ENCODE measurements around the gene LRP4.

The LRP4 gene

GRCh38 chr11:46855167-46855566 is 63.2 kb downstream of the LRP4 start:
- in situ Hi-C loops (cut with MboI; ENCODE audit: low sequenced_read_pairs): no loop called here

- in situ Hi-C loops (cut with MboI; ENCODE audit: low sequenced_read_pairs): no loop called here
These were observed 67.4 kb downstream of the LRP4 start for GRCh38 chr11:46850829-46851380.

GRCh38 chr11:46849631-46850030 is 68.7 kb downstream of the LRP4 start:
- in situ Hi-C loops (cut with MboI; ENCODE audit: low sequenced_read_pairs): no loop called here

GRCh38 chr11:46846510-46846830 is 71.9 kb downstream of the LRP4 start:
- in situ Hi-C loops (cut with MboI; ENCODE audit: low sequenced_read_pairs): no loop called here

- in situ Hi-C loops (cut with MboI; ENCODE audit: low sequenced_read_pairs): no loop called here
These were observed 72.4 kb downstream of the LRP4 start, which contains the start of gene CKAP5 for GRCh38 chr11:46845740-46846509. Gene CKAP5 (minus strand): TSS chr11:46846280. CDS start chr11:46821231, 25,049 bp downstream.

- in situ Hi-C loops (cut with MboI; ENCODE audit: low sequenced_read_pairs): no loop called here
These were observed 73.0 kb downstream of the LRP4 start for GRCh38 chr11:46845440-46845739.

GRCh38 chr11:46840116-46840515 is 78.2 kb downstream of the LRP4 start:
- in situ Hi-C loops (cut with MboI; ENCODE audit: low sequenced_read_pairs): no loop called here

GRCh38 chr11:46838501-46838900 is 79.8 kb downstream of the LRP4 start:
- in situ Hi-C loops (cut with MboI; ENCODE audit: low sequenced_read_pairs): no loop called here

- in situ Hi-C loops (cut with MboI; ENCODE audit: low sequenced_read_pairs): no loop called here
These were observed 80.5 kb downstream of the LRP4 start for GRCh38 chr11:46837860-46838259.

- in situ Hi-C loops (cut with MboI; ENCODE audit: low sequenced_read_pairs): no loop called here
These were observed 81.5 kb downstream of the LRP4 start for GRCh38 chr11:46836870-46837269.

- in situ Hi-C loops (cut with MboI; ENCODE audit: low sequenced_read_pairs): no loop called here
These were observed 81.9 kb downstream of the LRP4 start for GRCh38 chr11:46836431-46836830.

- in situ Hi-C loops (cut with MboI; ENCODE audit: low sequenced_read_pairs): no loop called here
These were observed 82.5 kb downstream of the LRP4 start for GRCh38 chr11:46835897-46836296.

GRCh38 chr11:46834821-46835220 is 83.5 kb downstream of the LRP4 start:
- in situ Hi-C loops (cut with MboI; ENCODE audit: low sequenced_read_pairs): no loop called here

GRCh38 chr11:46832511-46833214 is 85.7 kb downstream of the LRP4 start:
- in situ Hi-C loops (cut with MboI; ENCODE audit: low sequenced_read_pairs): no loop called here

GRCh38 chr11:46827995-46828394 is 90.4 kb downstream of the LRP4 start:
- in situ Hi-C loops (cut with MboI; ENCODE audit: low sequenced_read_pairs): no loop called here

- in situ Hi-C loops (cut with MboI; ENCODE audit: low sequenced_read_pairs): no loop called here
These were observed 91.9 kb downstream of the LRP4 start for GRCh38 chr11:46826310-46827044.

- in situ Hi-C loops (cut with MboI; ENCODE audit: low sequenced_read_pairs): no loop called here
These were observed 109.4 kb downstream of the LRP4 start for GRCh38 chr11:46808799-46809431.
